ENCODE results near the gene SARDH.
A peak's percentile ranks its signal among the peaks of the same experiment; 100 is the strongest.

The SARDH gene

DNA sequence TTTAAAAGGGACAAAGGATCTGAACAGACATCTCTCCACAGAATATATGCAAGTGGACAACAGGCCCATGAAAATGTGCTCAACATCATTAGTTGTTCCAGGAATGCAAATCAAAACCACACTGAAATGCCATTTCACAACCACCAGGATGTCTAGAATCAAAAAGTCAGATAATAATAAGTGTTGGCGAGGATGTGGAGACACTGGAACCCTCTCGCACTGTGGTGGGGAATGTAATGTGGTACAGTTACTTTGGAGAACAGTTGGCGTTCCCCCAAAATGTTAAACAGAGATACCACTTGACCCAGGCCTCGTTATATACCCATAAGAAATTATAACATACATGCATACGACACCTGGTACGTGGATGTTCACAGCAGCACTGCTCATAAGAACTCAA, 38.6 kb downstream of the SARDH start:
- no peak for DNase-seq

DNA sequence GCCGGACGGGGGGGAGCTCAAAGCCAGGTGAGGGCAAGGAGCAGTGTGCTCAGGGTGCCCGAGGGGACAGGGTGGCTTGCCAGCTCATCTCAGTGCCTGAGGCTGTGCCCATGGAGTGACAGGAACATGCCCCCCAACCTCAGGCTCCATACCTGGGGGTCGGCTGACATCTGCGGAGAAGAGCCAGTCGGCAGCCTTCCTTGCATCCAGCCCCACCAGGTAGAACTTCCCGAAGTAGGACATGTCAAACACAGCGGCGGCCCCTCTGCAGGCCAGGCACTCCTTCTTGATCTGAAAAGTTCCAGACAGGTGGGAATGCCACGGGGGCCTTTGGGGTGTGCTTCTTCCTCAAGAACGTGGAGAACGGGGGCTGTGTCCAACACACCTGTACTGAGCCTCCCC, 42.1 kb downstream of the SARDH start:
- DNase-seq = no peak

DNA sequence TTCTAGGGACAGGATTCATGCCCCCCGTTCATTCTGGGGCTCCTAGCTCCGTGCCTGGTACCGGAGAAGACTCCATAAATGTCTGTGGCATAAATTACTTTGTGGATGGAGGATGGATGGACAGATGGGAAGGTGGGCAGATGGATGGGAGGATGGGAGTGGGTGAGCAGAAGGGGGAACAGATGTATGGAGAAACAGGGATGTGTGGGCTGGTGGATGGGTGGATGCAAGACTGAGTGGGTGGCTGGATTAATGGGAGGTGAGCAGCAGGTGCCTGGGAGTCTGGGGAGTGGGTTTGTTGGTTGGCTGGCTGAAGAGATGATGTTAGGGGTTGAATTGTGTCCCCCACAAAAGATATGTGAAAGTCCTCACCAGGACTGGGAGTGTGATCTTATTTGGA, 43.5 kb downstream of the SARDH start:
- no peak for DNase-seq

DNA sequence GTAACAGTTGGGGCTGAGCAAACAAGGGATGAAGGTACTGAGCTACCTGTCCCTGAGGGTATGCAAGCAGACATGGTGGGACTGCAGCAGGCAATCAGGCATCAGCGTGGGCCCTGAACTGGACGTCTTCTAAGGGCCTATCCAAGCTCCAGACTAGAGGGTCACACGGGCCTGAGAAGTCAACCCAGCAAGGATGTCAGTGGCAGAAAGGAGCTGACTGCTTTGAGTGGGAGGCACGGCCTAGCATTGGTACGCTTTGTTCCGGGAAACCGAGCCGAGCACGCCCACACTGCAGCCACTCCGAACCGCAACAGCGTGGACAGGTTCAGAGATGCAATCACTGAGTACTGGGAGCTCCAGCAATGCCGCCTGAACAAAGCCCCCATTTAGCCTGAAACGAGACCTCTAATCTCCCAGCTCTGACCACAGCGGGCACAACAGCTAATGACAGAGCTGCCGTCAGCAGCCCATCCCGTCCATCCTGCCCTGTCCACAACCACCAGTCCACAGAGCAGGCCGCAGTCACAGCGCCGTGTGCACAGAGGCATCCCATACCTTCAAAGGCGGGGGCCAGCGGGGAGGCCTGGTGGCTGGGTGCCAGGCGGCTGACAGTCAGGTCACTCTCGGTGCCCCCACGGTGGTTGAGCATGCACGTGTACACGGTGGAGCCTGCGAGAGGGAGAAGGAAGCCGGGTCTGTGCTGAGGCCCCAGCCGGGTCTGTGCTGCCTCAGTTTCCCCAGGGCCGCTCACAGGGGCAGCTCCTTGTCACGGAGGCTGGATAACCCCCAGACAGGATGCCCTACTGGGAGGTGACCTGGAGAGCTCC, 44.2 kb downstream of the SARDH start:
- DNase-seq = no peak

GRCh38 chr9:133693116-133693515, 45.0 kb downstream of the SARDH start:
- no peak for DNase-seq

GRCh38 chr9:133692364-133692985, 45.7 kb downstream of the SARDH start:
- DNase-seq = no peak

GRCh38 chr9:133691626-133692363, 46.4 kb downstream of the SARDH start:
- DNase-seq = no peak

DNA sequence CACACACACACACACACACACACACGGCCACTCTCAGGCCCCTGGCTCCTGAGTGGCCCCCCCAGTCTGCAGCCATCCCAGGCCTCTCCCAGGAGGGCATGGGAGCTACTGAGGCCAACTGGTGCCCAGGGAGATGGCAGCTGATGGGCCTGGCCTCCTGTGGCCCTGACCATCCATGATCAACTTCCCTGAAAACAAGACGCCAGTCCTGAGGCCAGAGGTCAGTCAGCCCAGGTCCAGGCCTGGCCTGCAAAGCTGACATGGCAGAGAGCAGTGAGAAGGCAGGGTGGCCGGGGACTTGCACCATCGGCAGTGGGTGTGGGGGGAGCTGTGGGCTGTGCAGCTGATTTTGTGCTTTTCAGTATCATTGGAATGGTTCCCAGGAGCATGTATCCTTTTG, 47.0 kb downstream of the SARDH start:
- no peak for DNase-seq

GRCh38 chr9:133690081-133690561, 48.0 kb downstream of the SARDH start:
- DNase-seq = no peak

- DNase-seq = no peak
Measured at GRCh38 chr9:133689151-133689763, 48.9 kb downstream of the SARDH start.

DNA sequence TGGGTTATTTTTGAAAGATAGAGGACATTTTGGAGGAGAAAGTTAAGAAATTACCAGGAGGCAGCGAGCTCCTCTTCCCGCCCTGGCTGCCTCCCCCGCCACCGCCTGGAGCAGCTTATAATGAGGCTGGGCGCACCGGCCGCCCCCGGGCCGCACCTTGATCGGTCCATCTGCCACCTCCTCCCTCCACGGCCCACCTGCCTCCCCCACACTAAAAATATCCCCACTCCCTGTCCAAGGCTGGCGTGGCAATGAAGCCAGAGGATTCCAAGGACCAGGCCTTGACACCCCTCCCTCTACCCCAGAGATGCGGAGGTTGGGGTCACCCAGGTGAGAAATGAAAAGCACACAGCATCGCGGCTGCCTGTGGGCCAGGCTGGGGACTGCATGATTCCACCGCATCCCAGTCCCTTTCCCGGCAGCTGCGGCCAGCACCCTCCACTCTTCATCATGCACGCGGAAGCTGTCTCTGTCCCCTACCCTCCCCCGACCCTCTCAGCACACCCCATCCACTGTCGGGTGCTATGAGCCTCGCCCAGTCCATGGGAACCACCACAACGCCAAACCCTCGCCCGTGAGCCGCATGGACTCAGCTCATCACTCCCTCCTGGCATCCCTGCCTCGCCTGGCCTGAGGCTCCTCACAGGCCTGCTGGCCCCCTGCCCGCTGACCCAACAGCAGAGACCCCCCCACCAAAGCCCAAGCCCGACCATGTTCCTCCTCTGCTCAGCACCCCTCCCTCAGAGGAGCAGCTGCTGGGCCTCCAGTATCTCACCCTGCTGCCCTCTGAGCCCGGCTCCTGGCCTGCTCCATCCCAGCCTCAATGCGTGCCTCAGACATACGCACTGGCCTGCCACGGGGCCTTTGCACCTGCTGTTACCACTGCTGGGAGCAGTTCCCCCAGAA, 50.0 kb downstream of the SARDH start:
- DNase-seq = no peak

DNA sequence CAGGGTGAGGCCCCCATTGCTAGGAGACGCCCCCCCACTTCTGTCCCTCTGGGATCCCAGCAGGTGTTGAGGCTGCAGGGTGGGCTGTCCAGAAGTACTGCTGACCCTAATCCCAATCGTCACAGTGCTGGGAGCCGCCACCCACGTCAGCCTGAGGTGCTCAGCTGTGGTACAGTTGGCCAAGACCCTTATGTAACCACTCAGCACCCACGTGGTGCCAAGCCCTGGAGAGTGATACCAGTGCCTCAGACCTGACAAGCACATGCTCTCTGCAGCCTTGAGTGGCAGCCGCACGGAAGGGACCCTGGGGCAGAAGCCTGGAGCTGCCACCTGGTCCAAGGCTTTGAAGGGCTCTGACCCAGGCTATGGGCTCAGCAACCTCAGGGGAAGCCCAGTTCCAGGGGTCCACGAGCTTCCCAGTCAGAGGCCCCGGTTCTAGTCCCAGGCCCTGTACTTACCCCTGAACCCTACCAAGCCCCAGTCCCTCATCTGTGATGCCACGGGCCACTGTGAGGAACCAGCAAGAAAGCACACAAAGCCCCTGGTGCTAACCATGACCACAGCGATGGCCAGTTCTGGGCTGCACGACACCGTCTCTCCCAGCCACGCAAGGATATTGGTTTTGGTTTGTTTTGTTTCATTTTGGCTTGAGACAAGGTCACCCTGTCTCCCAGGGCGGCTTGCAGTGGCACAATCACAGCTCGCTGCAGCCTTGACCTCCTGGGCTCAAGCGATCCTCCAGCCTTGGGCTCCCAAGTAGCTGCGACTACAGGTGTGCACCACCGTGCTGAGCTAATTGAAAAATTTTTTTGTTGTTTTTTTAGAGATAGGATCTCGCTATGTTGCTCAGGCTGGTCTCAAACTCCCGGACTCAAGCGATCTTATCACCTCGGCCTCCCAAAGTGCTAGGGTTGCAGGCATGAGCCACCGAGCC, 51.2 kb downstream of the SARDH start:
- no peak for DNase-seq

- no peak for DNase-seq
Measured at GRCh38 chr9:133685653-133686609, 52.2 kb downstream of the SARDH start.

DNA sequence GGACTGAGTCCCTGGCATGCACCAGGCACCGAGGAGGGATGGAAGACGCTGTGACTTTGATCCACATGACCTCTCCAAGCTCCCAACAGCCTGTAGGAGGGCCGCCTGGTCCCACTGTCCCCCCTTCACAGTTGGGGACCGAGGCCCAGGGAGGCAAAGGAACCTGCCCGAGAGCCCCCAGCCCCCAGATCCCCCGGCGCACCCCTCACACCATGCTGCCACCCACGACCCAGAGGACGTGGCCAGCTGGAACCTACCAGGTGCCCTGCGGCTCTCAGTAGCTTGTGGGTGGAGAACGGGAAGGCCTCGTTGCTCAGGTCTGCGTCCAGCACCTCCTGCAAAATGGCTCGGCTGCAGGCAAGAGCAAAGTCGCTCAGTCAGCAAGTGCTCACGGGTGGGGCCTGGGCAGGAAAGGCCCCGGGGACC, 53.2 kb downstream of the SARDH start:
- no peak for DNase-seq

DNA sequence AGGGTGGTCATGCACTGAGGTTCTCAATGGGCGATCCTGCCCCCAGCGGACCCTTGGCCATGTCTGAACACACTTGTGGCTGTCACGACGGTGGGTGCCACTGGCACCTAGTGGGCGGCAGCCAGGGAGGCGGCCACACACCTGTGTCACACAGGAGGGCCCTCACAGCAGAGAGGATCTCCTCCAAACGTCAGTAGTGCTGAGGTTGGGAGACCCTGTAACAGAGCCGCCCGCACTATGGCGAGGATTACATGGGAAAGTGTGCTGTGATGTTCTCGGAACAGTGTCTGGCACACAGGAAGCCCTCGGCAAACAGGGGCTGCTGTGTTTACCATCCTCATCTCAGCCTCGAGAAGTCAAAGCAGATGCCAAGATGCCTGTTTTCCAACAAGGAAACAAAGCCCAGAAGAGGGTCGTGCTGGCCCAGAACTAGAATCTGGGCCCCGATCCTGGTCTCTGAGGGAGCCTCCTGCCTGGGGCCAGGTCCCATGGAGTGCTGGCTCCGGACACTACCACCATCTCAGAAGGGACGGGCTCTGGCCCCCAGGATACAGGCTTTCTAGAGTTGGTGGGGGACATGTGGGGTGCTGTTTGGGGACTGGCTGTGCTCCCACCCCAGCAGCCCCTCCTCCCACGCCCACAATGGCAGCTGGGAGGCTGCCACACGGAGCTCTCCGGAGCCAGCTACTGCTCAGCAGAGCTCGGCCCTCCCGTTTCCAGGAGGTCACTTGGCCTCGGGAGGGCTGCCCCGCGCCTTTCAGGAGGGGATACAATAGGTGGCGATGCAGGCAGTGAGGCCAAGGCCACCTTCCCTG, 53.8 kb downstream of the SARDH start:
- DNase-seq = no peak

DNA sequence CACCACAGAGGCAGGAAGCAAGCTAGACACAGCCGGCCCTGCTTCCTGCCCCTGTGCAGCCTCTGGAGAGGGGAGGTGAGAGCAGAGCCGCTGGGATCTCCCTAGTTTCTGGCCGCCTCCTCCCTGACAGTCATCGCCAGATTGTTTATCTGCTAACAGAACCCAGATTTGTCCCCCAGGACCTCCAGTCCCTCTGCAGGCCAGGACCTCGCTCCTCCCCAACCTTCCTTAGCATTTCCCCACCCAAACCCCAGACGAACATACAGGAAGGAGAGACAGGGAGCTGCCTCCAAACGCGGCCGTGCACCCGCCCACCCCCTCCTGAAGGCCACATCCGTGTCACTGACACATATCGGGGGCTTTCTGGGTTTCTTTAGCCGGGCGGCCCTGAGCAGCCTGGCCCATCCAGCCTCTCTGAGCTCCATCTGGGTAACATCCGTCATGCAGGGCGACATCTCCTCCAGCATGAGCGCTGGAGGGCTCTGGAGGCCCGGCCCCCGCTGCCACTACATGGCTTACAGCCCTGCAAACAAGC, 54.5 kb downstream of the SARDH start:
- DNase-seq = peak; percentile 27

- no peak for DNase-seq
Measured at GRCh38 chr9:133682818-133683585, 55.1 kb downstream of the SARDH start.

All from effector CD8-positive, alpha-beta T cell (primary cell).